GM18868 (cell line): ENCODE measurements around the gene FTSJ3.
A peak's percentile ranks its signal among the peaks of the same experiment; 100 is the strongest.
"Not testable (repeated sequence)": the region's sequence is repeated elsewhere in the genome, so short reads cannot be mapped to it uniquely, and the experiment has no call there.

ENCODE experiments used
- ATAC-seq: cut with Tn5 transposase; IDR thresholded peaks from one replicate; pipeline ENCODE4 v1.9.1; 2021; ENCODE audit warnings: mild to moderate bottlenecking, moderate library complexity; ENCODE audit not compliant: unreplicated experiment

FTSJ3 gene, protein sequence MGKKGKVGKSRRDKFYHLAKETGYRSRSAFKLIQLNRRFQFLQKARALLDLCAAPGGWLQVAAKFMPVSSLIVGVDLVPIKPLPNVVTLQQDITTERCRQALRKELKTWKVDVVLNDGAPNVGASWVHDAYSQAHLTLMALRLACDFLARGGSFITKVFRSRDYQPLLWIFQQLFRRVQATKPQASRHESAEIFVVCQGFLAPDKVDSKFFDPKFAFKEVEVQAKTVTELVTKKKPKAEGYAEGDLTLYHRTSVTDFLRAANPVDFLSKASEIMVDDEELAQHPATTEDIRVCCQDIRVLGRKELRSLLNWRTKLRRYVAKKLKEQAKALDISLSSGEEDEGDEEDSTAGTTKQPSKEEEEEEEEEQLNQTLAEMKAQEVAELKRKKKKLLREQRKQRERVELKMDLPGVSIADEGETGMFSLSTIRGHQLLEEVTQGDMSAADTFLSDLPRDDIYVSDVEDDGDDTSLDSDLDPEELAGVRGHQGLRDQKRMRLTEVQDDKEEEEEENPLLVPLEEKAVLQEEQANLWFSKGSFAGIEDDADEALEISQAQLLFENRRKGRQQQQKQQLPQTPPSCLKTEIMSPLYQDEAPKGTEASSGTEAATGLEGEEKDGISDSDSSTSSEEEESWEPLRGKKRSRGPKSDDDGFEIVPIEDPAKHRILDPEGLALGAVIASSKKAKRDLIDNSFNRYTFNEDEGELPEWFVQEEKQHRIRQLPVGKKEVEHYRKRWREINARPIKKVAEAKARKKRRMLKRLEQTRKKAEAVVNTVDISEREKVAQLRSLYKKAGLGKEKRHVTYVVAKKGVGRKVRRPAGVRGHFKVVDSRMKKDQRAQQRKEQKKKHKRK

DNA sequence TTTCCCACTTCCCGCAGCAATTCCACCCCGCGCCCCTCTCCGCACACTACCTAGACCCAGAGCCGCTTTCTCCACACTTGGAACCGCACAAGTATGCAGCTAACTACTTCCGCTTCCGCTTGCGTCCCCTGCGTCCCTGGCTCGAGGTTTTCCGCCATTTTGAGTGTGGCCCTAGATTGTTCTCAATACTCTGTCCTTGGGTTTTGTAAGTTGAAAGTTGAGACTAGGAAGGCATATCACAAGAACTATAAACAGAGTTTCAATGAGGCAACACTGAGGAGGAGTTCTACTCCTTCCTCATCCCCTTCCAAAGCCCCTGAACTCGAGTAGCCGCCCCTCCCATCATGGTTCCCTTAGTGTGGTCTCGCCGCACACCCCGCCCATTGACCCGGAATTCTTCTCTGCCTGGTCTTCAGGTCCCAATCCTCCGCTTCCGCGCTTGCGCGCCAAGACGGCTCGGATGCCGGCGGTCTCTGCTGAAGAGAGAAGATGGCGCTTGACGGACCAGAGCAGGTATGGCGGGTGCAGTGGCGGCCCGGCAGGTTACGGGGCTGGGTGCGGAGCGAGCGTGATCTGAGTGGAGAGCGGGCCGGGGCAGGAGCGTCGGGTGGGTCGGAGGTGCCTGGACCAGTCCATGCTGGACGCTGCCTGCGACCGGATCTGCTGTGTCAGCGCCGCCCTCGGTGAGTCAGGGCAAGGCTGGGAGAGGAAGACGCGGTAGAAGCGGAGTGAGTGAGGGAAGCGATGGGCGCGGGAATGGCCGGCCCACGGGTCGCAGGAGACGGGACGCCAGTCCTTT, at the start of gene FTSJ3, which contains the start of gene PSMC5:
FTSJ3 (minus strand) TSS at position 662 of the 799 bp plus-strand sequence. CDS start 761 bp downstream, outside the sequence.
PSMC5 (plus strand) TSS at position 430 of the 799 bp plus-strand sequence; CDS start at position 490, 60 bp downstream.
- peak; percentile 88 for ATAC-seq

- ATAC-seq = not testable (repeated sequence)
These were observed 47.2 kb upstream of the FTSJ3 start for GRCh38 chr17:63874693-63875092.

- ATAC-seq = not testable (repeated sequence)
These were observed 46.7 kb upstream of the FTSJ3 start for GRCh38 chr17:63874061-63874626.

GRCh38 chr17:63873577-63873976, 46.1 kb upstream of the FTSJ3 start, which contains the start of gene CSH2:
TSS of gene CSH2 (minus strand) at chr17:63873677. CDS start at chr17:63873614, 63 bp downstream.
- not testable (repeated sequence) for ATAC-seq

- ATAC-seq = not testable (repeated sequence)
These were observed 44.3 kb upstream of the FTSJ3 start for GRCh38 chr17:63871646-63872365.

- not testable (repeated sequence) for ATAC-seq
These were observed 42.8 kb upstream of the FTSJ3 start for GRCh38 chr17:63870292-63870665.

- ATAC-seq = not testable (repeated sequence)
These were observed 42.2 kb upstream of the FTSJ3 start for GRCh38 chr17:63869491-63870291.

GRCh38 chr17:63866625-63867024, 39.2 kb upstream of the FTSJ3 start:
- not testable (repeated sequence) for ATAC-seq

GRCh38 chr17:63859257-63859656, 31.8 kb upstream of the FTSJ3 start:
- ATAC-seq = no peak

GRCh38 chr17:63856425-63856824, 29.0 kb upstream of the FTSJ3 start:
- not testable (repeated sequence) for ATAC-seq

- ATAC-seq = no peak
These were observed 27.7 kb upstream of the FTSJ3 start for GRCh38 chr17:63855185-63855584.

DNA sequence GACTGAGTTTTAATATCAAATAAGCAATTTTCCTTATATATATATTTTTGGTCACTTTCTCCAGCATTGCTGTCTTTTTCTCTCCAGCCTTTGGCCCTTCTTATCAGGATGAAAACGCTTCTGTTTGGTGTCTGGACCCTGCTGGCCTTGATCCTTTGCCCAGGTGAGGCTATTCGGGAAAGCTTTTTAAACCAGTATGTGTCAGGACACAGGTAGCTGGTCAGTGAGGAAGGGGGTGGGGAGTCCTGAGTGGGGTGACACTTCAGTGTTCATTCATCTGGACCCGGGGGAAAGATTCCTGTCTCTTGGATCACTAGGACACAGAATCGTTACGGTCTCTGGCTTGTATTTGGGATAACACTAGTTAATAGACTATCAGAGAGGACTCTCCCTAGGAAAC, 27.2 kb upstream of the FTSJ3 start:
- ATAC-seq = no peak

- no peak for ATAC-seq
These were observed 25.8 kb upstream of the FTSJ3 start for GRCh38 chr17:63853260-63853659.

- ATAC-seq = no peak
These were observed 22.9 kb upstream of the FTSJ3 start for GRCh38 chr17:63850401-63850800.

GRCh38 chr17:63848834-63849689, 21.6 kb upstream of the FTSJ3 start:
- ATAC-seq = peak; percentile 95

DNA sequence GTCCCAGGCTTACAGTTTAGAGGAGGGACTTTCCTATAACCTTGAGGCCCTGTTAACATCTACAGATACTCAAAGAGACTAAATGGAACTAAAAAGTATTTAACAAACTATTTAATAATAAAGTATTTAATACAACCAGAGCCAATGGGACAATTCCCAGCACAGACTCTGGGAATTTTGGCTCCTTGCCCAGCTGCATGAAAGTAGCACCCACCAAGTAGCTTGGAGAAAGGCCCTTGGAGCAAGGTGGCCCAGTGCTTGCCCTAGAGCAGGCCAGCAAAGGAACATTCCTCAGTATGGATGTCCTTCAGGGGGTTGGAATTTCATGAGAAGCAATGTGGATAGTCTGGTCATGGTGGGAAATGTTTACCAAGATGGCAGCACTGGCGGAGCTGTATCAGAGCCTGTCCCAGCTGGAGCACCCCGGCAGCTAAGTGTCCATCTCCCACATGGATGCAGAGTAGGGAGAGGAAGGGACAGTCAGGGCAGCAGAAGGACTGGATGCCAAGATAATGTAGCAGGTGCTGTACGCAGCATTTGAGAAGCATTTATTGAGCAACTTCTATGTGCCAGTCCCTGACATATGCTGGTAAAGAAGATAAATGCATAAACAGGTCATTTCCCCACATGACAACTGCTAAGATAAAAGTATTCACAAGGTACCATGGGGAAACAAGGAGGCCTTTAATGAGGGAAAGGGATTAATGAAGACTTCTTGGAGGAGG, 20.2 kb upstream of the FTSJ3 start:
- ATAC-seq = no peak

- ATAC-seq = no peak
These were observed 18.0 kb upstream of the FTSJ3 start for GRCh38 chr17:63845509-63845908.
